NCI-H82 (cell line): ENCODE data around the gene CD320.
A peak's percentile ranks its signal among the peaks of the same experiment; 100 is the strongest.
"Not testable (repeated sequence)": the region's sequence is repeated elsewhere in the genome, so short reads cannot be mapped to it uniquely, and the experiment has no call there.

Experiments used
- DNase-seq: peaks from one replicate; lab custom pipeline; 2025; lab: John Stamatoyannopoulos, UW

CD320 gene

DNA sequence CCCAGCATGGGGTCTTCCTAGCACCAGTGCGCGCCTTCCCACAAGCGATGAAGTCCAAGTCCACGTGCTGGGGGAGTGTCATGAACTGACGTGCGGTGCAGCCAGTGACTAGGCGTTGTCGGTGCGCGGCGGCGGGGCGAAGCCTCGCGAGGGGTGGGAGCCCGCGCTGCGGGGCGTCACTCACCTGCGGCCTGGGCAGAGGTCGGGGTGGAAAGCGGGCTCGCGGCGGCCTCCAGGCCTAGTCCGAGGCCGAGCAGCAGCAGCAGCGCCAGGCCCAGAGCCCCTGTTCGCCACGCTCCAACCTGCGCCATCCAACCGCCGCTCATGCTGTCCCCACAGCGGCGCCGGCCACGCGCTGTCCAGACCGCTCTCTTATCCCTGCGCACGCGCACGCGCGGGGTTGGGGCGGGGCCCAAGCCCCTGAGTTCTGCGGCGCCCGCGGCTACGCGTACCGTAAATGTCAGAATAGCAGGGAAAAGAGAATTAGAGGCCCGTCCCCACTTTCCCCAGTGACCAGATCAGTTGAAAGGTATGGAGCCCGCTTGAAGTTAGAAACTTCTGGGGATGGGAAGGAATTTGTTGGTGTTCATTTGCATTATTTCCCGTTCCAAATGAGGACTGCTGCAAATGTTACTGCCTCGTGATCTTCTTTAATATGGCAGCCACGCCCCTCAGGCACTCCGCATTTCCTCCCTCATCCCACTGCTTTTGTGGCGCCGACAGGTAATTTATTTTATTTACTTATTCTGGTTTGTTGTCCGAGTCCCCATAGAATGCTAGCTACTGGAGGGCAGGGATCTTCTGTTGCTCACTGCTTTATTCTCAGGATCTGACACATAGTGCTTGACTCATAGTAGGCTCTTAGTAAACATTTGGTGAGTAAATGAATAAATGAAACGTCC is at the start of gene CD320:
Gene CD320 (minus strand): TSS at position 394 of the 902 bp plus-strand sequence. CDS start 68 bp downstream, at position 326.
- peak; percentile 93 for DNase-seq

DNA sequence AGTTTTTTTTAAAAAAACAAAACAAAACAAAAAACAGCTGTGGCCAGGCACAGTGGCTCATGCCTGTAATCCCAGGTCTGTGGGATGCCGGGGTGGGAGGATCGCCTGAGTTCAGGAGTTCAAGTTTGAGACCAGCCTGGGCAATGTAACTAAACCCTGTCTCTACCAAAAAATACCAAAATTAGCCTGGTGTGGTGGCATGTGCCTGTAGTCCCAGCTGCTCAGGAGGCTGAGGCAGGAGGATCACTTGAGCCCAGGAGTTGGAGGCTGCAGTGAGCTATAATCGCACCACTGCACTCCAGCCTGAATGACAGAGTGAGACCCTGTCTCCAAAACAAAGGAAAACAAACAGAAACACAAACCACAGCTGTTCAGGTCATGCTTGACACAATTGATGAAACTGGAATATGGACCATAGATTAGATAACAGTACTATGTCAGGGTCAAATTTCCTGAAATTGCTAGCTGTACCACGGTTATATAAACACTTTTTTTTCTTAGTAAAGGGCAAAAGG is 48.9 kb upstream of the CD320 start:
- no peak for DNase-seq

DNA sequence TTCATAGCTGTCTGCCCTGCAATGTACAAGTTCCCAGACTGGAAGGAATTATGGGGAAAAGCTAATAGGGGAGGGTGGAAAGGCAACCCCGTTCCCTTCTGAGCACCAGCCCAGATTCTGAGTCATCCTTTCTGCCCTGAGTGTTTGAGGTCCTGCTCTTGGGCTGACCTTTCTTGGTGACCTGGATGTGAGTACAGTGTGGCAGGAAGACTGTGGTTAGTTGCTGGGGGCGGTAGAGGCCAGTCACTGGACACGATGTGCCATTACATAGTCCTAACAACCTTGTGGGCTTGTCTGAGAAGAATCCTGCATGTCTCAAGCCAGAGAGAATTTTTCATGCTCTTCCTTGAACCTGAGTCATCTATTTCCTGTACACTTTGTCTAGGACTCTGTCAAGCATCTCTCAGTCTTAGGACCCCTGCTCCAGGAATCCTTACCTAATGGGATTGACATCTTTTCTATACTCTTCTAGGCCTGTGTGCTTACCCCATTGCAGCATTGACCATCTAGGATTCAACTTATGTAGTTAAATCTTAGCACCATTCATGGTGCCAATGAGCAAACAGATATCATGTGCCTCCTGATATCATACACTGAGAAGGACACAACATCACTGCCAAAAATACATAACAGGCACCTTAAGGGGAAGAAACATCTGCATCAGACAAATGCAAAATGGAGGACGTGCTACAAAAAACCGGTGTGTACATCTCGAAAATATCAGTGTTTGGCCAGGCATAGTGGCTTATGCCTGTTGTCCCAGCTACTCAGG is 47.7 kb upstream of the CD320 start:
- no peak for DNase-seq

DNA sequence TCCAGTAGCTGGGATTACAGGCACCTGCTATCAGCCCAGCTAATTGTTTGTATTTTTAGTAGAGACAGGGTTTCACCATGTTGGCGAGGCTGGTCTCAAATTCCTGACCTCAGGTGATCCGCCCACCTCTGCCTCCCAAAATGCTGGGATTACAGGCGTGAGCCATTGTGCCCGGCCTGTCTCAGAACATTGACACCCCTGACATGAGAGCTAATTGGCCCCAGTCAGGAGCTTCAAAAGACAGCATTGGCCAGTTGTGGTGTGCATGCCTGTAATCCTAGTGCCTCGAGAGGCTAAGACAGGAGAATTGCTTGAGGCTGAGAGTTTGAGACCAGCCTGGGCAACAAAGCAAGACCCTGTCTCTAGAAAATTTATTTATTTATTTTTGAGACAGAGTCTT is 44.7 kb upstream of the CD320 start:
- DNase-seq, result not testable (repeated sequence)

DNA sequence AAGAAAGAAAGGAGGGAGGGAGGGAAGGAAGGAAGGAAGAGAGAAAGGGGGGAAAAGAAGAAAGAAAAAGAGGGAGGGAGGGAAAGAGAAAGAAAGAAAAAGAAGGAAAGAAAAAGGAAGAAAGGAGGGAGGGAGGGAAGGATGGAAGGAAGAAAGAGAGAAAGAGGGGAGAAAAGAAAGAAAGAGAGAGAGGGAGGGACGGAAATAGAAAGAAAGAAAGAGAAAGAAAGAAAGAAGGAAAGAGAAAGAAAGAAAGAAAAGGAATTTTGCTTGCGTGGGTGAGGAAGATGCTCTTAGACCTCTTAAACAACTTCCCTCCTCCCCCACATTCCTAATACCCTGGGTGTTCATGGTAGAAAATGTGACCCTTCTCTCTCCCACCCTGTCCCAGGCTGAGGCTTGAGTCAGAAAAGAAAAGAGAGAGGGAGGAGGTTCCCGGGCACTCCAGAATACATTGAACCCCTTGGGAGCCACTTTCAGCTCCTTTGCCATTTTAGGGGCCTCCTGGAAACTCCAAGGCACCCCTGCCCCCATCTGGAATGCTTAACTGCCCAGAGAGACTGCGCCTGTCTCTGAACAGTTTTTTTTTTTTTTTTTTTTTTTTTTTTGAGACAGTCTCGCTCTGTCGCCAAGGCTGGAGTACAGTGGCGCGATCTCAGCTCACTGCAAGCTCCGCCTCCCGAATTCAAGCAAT is 44.1 kb upstream of the CD320 start:
- DNase-seq, result no peak

DNA sequence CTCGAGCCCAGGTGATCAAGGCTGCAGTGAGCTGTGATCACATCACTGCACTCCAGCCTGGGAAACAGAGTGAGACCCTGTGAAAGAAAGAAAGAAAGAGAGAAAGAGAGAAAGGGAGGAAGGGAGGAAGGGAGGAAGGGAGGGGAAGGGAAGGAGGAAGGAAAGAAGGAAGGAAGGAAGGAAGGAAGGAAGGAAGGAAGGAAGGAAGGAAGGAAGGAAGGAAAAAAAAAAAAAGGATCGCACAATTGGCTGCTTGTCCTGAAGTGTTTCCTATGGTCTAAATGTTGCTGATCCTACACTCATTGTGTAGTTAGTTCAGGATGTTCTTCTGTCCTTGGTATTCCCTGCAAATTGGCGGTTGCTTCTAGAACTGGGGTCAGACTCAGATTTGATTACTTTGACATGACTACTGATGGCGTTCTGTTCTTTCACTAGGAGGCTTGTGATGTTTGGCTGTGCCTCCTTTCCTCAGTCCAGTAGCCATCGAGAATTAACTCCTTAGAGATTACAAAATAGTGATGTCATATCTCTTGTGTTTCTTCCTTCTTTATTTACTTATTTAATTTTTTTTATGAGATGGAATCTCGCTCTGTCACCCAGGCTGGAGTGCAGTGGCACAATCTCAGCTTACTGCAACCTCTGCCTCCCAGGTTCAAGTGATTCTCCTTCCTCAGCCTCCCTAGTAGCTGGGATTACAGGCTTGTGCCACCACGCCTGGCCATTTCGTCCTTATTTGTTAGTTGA is 41.6 kb upstream of the CD320 start:
- DNase-seq, result not testable (repeated sequence)

DNA sequence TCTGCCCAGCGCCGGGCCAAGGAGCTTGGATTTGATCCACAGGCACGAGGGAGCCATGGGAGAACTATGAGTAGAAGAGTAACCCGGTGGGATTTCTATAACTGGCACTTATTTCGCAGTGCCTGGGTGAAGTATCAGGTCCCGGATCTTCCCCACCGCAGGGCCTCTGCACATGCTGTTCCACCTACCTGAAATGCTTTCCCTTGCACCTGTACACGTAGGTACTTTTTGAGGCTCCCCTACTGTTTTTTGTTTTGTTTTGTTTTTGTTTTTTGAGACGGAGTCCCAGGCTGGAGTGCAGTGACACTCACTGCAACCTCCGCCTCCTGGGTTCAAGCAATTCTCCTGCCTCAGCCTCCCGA is 35.3 kb upstream of the CD320 start:
- no peak for DNase-seq

DNA sequence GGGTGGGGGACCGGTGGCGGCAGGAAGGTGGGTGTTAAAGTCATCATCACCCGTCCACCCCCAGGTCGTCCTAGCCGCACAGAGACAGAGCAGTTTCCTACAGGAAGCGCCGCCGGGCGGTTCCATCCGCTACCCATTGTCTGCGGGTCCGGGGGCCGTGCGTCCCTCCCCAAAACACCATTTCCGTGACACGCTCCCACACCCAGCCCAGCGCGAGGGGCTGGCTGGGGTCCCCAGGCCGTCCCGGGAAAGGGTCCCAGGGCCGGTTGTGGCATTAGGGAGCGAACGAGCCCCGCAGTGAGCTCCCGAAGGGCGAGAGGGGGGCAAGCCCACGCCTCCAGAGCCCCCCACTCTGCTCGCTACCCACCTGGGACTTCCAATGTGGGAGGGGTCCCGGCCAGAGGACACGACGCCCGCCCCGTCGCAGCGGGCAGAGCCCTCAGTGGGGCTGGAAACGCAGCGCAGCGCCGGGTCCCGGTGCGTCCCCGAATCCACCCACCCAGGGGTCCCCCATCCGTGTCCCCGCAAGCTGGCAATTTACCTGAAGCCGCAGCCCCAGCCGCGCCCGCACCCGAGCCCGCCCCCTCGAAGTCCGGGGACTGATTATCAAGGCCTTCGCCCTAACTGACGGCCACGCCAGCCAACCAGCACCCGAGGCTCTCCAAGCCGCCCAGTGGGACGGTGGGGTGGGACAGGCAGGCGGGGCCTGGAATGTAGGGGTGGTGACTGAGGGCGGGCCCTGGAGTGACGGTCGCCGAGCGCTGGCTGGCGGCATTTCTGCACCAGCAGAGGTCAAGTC is 34.7 kb upstream of the CD320 start, which contains the start of gene KANK3:
Gene KANK3 (minus strand): TSS at position 579 of the 799 bp plus-strand sequence. CDS start 5,434 bp downstream, outside the sequence.
- peak; percentile 95 for DNase-seq

DNA sequence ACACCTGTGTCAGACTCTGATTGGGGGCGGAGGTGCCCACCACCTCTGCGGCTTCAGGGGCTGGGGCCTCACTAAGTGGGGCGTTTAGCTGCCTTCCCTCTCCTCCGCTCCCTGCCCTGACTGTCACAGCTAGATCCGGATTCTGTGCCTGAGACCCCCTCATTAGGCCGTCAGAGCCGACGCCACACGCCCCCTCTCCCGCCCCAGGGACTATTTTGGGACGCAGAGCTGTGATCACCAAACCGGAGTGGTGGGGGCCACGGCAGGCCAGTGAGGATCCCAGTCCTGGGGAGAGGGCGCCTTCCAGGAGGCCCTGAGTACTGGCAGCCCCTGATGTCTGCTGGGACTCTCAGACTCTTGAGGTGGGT is 34.1 kb upstream of the CD320 start:
- no peak for DNase-seq

DNA sequence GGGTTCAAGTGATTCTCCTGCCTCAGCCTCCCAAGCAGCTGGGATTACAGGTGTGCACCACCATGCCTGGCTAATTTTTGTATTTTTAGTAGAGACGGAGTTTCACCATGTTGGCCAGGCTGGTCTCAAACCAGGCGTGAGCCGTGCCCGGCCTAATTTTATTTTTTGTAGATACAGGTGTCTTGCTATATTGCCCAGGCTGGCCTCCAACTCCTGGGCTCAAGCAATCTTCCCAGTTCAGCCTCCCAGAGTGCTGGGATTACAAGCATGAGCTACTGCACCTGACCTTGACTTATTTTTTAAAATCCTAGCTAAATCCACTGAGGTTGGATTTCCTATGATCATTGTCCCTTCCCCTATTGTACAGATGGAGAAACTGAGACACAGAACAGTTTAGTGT is 33.3 kb upstream of the CD320 start:
- not testable (repeated sequence) for DNase-seq

DNA sequence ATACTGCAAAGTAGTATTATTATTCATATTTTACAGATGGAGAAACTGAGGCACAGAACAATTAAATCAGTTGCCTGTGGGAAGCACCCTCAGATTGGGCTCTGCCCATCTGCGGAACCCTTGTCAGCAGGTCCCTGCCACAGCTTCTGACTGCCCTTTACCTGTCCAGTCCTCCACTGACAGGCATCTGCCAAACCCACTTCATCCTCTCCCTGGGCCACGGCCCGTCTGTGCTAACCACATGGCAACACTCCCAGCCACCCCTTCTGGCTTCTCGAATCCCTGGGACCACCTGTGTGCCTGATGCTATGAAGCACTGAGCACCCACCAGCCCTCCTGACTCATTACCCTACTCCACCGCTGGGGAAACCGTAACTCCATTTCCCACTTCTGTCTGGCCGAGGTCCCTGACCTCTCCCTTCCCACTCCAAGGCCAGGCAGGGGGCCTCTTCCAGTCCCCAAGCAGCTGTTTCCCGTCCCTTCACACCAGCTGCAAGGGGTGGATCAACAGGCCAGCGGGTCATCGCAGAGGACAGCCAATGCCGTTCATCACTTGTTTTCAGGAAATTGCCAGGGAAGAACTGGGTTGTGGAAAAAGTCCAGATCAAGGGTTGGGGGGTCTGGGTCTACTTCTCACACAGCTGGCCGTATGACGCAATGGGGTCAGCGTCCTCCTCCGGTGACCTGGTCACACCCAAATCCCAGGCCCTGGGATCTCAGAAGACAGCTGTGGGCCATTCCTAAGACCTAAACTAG is 32.4 kb upstream of the CD320 start:
- peak; percentile 40 for DNase-seq

DNA sequence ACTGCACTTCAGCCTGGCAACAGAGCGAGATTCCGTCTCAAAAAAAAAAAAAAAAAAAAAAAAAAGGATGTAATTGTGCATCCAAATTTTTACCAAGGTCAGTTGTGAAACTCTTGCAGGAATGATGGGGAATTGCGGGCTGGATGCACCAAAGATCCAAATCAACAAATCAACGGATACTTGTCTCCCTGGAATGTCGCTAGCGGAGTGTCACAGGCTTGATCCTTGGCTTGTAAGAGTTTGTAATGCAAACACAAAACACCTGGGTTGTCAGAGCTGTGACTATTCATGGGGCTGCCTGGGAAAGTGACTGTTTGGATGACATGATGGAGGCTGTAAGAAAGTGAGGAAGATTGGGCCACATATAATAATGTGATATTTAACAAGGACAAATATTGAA is 30.7 kb upstream of the CD320 start:
- no peak for DNase-seq

DNA sequence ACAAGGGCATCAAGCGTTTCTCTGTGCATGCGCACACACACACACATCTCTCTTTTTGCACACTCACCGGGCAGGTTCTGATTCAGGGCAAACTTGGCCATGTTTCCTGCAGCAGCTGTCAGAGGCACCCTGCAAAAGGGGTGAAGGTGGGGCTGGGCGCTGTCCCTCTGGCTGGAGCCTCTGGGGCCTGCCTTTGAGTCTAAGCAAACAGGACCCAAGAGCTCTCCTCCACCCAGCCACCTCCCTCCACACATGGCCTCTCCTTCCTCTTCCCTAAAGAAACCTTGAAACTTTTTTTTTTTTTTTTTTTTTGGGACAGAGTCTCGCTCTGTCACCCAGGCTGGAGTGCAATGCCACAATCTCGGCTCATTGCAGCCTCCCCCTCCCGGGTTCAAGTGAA is 29.6 kb upstream of the CD320 start:
- DNase-seq, result no peak

DNA sequence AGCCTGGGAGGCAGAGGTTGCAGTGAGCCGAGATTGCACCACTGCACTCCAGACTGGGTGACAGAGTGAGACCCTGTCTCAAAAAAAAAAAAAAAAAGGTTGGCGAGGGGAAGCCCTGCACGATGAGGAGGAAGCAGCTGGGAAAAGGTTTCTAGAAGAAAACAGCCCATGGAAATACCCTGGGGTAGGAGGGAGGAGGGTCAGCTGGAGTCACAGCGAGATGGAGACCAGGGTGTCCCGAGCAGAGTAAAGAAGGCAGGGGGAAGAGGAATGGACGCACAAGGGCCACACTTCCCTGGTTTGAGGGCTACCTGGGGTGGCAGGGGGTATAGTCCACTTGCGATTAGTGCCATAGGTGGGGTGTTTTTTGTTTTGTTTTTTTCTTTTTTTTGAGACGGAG is 28.5 kb upstream of the CD320 start:
- DNase-seq, result no peak

DNA sequence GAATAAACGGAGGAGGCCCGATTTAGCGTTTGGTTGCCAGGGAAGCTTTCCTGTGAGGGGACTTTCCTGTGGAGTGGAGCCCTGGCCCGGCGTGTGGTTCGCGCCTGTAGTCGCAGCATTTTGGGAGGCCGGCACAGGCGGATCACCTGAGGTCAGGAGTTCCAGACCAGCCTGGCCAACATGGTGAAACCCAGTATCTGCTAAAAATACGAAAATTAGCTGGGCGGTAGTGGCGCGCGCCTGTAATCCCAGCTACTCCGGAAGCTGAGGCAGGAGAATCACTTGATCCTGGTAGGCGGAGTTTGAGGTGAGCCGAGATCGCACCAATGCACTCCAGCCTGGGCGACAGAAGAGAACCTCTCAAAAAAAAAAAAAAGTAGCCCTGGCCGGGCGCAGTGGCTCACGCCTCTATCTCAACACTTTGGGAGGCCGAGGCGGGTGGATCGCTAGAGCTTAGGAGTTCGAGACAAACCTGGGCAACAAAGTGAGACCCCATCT is 28.0 kb upstream of the CD320 start:
- peak; percentile 38 for DNase-seq

DNA sequence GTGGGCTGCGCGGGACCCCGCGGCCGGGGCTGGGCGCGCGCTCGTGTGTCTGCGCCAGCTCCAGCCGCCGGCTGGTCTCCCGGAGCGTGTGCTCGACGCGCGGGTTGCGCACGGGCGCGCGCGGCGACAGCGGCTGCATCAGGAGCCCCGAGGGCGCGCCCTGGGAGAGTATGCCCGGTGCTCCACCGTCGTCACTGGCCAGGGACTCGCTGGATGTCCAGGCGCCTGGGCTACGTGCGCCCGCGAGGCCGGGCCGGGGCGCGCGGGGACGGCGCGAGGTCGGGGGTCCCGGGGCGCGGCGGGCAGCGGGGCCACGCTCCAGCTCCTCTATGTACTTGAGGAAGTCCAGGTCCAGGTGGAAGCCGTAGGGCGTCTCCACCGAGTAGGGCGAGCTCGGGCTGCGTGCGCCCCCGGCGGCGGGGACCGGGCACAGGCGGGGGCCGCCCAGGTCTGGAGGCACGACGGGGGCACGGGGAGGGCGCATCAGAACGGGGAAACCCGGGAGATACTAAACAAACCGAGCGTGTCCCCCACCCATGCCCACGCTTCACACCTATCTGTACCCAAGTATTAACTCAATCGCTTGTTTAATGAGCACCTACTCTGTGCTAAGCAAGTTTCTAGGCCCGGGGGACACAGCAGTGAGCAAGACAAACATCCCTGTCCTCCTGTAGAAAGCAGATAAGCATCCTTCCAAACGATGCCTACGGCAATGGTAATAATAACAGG is 27.3 kb upstream of the CD320 start:
- peak; percentile 52 for DNase-seq

DNA sequence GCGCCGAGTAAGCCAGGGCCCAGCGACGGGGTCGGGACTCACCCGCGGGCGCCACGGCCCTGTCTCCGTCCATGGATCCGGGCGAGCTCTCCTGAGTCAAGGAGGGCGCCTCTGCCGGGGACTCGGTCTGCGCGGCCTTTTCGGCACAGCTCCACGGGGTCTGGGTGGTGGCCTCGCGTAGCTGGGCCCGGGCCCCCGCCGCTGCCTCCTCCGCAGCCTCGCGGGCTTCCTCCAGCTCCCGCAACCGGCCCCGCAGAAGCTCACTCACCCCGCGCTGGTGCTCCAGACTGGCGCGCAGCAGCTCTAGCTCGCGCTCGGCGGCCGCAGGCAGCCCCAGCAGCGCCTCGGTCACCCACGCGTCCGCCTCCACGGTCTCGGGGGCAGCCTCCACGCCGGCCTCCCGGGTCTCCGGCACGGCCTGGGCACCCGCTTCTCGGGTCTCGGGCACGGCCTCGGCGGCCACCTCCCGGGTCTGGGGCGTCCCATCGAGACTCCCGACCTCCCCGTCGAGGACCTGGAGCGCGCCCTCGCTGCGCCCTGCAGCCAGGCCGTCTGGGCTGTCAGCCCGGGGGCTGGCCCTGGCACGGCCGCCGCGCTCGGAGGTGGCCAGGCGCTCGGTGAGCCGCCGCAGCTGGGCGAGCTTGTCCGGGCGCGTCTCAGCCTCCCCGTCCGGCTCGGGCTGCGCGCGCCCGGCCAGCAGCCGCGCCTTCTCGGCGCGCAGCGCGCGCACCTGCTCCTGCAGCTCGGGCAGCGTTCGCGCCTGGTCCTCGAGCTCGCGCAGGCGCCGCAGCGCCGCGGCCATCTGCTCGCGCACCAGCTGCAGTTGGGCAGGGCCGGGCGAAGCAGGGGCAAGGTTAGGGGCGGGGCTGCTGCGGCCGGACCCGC is 26.5 kb upstream of the CD320 start:
- DNase-seq, result peak; percentile 77
